ENCODE data around the gene TRRAP.

GRCh38 chr7:99031496-99031895, 153.2 kb downstream of the TRRAP start:
- no peak for TF ChIP-seq ZNF146 (tag by site-specific recombination; IDR thresholded peaks at IDR 0.05)
- TF ChIP-seq YY1 (tag by site-specific recombination; IDR thresholded peaks at IDR 0.05): no peak

All from HEK293 (cell line).